PC-9 (cell line): ENCODE data around the gene CYP24A1.

Experiments used
- EZH2 ChIP-seq: fragments of 200-600 bp; sonication (generic); IDR thresholded peaks from 2 replicates; pipeline ENCODE4 v1.8.0; 2017; ENCODE audit warnings: antibody characterized with exemption, low read depth
- TF ChIP-seq, protein P1 (sequence below): fragments of 200-600 bp; sonication (generic); conservative IDR thresholded peaks from 2 replicates; pipeline ENCODE4 v1.6.1; 2017; ENCODE audit warnings: mixed run types, antibody characterized with exemption, mild to moderate bottlenecking, moderate library complexity

DNA sequence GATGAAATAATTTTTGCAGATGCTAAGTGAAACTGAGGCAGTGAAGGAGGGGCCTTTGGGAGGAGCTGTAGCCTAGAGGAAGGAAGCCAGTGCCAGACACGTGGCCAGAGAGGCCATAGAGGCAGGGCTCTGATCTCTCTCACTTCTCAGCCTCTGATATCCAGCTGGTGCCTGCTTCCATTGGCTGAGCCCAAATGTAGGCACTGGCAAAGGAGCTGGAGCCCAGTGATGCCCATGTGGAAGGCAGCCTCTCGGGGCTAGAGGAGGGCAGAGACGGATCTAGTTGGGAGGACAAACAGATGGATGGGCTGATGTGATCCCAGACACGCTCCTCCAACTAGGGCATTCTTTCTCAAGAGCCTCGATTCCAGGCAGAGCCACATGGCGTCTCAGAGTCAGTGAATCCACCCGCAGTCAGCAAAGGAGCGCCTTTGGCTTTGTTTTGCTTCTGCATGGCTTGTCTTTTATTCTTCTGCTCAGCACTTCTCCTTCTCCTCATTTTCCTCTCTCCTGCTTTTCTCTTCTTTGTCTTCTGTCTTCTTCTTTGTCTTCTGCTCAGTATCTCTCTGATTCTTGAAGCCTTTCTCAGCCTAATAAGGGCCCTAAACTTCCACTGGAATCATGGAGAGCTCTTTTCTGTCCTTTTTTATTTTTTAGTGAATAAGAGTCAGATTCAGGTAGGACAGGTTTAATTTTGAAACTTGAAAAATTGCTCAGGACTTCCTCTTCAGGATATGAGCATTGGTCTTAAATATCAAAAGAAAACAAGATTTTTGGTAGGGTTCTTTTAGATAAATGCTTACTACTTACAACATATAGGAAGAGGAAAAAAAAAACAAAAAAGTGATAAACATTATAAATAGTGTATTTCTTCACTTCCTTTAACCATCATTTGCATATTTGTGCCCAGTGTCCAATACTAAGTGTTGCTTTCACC is 41.8 kb downstream of the CYP24A1 start:
- TF ChIP-seq, protein P1, sequence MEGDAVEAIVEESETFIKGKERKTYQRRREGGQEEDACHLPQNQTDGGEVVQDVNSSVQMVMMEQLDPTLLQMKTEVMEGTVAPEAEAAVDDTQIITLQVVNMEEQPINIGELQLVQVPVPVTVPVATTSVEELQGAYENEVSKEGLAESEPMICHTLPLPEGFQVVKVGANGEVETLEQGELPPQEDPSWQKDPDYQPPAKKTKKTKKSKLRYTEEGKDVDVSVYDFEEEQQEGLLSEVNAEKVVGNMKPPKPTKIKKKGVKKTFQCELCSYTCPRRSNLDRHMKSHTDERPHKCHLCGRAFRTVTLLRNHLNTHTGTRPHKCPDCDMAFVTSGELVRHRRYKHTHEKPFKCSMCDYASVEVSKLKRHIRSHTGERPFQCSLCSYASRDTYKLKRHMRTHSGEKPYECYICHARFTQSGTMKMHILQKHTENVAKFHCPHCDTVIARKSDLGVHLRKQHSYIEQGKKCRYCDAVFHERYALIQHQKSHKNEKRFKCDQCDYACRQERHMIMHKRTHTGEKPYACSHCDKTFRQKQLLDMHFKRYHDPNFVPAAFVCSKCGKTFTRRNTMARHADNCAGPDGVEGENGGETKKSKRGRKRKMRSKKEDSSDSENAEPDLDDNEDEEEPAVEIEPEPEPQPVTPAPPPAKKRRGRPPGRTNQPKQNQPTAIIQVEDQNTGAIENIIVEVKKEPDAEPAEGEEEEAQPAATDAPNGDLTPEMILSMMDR = no peak
- TF ChIP-seq EZH2 = no peak
